HG03558 (cell line): Measurements from ENCODE around the gene ELFN1.

Experiments
- ATAC-seq: cut with Tn5 transposase; IDR thresholded peaks from one replicate; pipeline ENCODE4 v1.9.1; 2021; ENCODE audit warnings: moderate number of reproducible peaks; ENCODE audit not compliant: unreplicated experiment; ENCODE audit errors: extremely low read depth

The ELFN1 gene

DNA sequence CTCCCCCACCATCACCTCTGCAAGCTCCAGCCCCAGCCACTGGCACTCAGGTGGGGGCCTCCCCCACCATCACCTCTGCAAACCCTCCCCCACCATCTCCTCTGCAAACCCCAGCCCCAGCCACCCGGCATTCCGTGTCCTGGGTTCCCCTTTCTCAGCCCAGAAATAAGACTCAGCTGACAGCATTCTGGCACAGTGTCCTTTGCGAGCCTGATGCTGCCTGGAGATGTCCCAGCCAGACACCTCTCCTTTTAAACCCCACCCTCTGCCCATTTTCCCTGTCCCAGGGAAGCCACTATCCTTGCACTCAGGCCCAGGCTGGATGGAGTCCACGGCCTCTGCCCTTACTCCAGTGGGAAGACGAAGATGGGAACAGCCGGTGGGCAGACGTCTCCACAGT, 49.8 kb downstream of the ELFN1 start:
- ATAC-seq = no peak

DNA sequence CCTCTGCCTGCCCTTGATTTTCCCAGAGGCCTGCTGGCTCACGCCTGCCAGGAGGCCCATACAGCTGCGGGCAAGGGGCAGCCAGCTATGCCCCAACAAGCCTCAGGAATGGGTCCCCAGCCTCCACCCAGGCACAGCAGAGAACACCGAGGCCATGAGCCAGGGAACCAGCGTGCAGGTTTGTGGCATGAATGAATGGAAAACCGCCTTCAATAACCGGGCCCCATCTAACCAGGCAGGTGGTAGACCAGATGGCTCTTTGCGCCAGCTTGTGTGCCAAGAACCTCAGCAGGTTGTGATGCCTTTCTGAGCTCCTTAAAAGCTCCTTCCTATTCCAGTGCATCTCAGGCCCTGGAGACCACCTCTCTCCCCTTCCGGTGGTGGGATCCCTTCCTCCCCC, 50.2 kb downstream of the ELFN1 start:
- no peak for ATAC-seq

DNA sequence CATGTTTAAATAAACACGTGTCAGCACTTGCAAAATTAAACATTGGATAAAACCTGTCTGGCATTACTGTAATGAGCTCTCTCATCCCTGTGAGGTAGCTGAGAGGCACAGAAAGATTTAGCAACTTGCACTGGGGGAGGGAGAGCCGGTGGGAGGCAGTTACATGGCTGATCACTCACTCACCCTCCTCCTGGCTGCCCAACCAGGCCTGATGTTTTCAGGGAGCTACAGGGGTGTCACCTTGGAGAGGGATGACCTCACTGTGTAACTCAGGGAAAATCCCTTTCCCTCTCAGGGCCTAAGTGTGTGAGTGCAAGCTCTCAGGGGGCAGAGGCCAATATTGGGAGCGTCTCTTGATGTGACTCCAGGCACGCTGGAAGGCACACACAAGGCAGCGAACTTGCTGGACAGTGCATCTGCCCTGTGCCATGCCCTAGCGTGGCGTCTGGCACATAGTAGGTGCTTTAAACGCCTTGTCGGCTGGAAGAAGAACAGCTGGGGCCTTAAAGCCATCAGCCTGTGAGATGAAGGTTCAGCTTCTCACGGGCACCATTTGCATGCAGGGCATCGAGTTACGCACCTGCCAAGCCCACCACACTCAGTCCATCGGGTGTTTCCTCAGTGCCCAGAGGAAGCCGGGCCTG, 51.1 kb downstream of the ELFN1 start:
- ATAC-seq = no peak

DNA sequence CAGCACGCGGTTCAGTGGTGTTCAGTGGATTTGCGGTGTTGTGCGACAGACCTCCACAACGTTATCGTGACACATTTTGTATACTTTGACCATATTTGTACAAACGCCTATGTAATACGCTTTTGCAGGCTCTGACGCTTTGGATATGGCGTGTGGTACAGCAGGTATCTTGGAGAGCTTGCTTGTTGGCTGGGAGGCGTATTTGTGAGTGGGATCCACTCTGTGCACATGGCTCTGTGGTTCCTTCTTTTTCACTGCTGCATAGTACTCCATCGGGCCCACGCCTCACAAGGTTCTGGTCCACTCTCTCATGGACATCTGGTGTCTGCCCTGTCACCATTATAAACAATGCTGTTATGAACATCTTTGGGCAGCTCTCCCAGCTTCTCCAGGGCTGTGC, 53.2 kb downstream of the ELFN1 start:
- ATAC-seq = no peak

DNA sequence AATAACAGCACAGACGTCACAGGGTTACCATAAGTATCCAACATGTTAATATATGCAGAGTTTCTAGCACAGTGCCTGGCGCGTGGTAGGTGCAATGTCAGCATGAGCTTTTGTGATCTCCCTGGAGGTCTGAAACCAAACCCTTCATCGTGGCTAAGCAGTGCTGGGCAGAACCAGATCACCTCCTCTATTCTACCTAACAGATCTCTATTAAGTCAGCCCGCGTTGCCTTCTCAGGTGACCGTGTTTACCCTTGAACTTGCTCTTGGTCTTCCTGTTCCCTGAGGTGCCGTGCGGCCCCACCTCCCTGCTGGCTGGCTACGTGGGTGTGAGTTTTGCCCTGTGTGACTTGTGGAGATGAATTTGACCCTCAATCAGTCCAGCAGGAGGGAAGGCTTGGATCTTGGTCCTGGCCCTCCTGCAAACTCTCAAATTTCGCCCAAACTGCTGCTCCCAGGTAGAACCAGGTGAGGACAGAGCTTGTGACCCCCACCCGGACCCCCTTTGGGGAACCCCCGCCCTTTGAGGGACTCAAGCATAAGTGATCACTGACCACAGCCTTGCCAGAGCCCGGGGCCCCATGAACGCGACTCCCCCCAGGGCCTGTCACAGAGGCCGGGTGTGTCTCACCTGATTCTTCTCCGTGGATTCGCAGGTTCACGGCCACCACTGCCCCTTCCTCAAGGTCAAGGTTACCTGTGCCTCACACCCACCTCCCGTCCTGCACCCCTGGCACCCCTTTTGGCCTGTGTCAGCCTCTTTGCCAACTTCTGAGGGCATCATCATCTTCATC, 54.2 kb downstream of the ELFN1 start:
- no peak for ATAC-seq

DNA sequence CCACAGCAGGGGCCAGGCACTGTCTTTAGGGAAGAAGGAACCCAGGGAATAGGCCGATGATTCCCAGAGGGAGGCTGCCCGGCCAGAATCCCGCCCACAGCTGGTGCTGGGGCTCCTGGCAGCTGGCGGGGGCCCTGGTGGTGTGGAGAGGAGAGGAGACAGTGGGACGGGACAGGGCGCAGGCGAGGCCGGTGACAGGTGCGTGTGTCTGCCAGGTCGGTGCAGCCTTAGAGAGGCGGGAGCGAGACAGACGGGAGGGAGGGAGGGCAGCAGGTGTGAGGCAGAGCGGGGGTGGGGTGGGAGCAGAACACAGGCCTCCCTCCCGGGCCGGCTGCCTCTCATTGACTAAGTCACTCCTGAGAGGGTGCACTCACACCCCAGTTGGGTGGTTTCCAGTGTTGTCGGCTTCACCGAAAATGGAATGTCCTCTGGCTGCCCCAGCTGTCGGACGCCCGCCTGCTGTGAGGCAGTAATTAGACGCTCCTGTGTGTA, 55.2 kb downstream of the ELFN1 start:
- ATAC-seq = no peak

DNA sequence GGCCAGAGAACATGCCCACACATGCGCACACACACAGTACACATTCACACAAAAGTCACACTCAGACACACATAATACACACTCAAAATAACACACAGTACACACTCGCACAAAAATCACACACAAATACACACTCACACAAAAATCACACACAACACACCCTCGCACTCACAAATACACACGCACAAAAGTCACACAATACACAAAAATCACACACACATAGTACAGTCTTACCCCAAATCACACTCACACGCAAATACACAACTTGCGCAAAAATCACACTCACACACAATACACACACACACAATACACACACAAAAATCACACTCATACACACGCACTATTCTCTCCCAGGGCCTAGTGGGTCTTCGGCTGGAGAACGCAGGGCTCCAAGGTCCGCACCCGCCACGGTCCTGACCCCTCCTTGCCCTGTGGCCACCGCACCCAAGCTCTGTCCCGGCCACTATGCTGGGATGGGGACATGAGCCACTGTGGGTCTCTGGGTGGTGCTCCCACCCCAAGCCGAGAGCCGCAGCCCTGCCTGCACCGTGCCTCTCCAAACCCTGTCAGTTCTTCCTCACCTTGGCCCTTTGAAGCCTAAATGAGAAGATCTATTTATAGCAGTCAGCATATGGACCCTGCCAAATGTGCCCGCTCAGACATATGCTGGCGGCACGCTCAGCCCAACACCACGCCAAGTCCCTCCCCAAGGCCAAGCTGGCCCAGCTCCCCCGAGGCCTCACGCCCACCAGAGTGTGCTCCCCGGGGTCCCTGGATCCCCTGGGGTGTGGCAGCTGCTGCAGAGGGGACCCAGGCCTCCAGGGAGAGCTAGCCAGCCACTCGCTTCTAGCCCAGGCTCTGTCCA, 55.9 kb downstream of the ELFN1 start:
- no peak for ATAC-seq

DNA sequence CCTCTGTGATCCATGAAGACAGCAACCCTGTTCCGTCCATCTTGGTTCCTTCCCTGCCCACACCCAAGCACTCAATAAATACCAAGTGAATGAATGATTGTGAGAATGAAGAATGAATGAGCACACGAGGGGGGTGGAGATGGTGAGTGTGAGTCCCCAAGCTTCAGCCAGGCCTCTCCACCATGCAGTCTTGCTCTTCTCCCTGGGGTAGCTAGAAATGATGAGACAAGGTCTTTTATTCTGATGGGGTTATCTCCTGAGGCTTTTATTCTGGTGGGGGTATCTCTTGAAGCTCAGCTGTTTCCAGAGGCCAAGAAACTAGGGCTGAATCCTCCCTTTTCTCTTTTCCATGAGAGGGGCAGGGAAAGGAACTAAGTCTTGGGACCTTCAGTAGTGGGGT, 57.0 kb downstream of the ELFN1 start:
- no peak for ATAC-seq

DNA sequence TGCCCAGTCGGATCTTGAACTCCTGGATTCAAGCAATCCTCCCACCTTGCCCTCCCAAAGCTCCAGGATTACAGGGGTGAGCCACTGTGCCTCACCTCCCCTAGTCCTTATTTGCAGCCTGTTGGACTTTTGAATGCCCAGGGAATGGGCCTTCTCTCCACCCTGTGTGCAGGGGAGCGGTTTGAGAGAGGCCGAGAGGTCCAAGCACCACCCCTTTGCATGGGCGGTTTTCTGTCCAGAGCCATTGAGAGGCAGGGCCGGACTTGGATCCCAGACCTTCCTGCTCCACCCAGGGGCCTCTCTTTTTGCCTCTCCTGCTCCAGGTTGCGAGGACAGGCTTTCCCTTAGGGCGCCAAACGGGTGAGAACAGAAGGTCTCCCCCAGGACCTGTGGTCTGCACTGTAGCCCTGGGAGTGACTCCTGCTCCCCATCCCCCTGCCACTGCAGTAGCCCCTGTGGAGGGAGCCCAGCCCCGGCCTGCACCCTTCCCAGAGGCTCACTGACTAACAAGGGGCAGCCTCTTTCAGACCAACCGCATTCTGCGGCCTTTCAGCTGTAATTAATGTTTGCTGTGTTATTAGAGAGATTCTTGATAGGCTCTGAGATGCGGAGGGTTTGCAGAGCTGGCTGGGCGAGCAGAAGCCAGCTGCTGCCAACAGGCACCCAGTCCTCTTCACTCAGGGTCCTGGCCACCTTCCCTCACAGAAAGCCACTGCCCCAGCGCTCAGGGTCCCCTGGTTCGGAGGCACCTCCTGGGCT, 57.9 kb downstream of the ELFN1 start:
- ATAC-seq = no peak

DNA sequence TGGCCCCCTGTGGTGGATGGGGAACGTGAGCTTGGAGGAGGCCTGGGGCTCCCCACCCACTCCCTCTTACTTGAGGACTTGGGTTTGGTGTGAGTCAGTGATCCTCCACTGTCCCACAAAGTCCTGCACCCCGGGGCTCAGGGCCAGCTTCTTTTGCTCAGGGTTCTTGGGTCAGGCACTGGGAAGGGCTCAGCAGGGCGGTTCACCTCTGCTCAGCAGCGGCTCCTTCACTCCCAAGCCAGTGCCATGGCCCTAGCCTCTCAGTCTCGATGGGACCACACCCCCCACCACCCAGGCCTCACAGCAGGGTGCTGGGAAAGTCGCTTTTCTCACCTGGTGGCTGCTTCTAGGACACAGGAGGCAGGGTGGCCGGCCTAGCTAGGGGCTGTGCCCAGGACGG, 59.1 kb downstream of the ELFN1 start:
- no peak for ATAC-seq

DNA sequence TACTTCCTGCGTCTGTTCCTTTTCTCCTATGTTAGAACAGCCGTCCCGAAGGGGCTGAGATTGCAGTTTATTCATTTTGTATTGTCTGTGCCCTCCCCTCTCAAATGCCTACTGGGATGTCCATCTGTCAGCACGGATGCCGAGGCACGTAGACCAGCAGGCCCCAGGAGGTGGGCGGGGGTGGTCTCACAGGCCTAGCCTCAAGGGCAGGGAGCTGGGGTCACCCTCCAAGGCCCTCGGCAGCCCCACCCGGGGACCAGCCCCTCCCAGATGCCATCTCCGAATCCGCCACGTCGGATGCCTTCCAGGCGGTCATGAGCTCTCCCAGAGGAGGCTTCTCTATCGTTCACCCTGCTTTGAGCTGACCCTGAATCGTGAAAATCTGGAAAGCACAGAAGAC, 59.7 kb downstream of the ELFN1 start:
- no peak for ATAC-seq

DNA sequence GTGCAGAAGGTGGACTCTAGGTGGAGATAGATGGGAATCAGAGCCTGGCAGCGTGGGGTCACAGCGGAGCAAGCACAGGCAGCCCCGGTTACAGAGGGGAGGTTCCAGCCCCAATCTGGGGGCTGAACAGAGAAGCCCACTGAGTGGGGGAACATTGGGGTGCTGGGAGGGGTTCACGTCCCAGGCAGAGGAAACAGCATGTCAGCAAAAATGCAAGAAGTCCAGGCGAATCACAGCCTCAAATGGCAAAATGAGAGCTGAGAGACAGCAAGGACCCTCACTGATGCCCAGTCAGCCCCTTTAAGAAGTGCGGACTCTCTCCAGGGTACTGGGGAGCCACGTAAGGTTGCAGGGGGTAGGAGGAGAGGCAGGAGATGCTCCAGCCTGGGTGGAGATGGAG, 62.0 kb downstream of the ELFN1 start:
- no peak for ATAC-seq

DNA sequence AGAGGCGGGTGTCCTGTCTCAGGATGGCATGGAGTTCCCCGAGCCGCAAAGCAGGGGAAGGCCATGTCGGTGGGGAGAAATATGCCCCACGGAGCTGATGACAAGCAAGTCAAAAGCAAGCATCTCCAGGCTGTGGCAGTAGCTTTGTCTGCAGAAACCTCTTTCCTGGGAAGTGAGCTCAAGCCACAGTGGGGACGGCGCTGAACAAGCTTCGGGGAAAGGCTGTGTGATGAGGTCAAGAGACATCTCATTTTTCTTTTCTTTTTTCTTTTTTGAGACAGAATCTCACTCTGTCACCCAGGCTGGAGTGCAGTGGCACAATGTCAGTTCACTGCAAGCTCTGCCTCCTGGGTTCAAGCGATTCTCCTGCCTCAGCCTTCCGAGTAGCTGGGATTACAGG, 62.6 kb downstream of the ELFN1 start:
- ATAC-seq = no peak

DNA sequence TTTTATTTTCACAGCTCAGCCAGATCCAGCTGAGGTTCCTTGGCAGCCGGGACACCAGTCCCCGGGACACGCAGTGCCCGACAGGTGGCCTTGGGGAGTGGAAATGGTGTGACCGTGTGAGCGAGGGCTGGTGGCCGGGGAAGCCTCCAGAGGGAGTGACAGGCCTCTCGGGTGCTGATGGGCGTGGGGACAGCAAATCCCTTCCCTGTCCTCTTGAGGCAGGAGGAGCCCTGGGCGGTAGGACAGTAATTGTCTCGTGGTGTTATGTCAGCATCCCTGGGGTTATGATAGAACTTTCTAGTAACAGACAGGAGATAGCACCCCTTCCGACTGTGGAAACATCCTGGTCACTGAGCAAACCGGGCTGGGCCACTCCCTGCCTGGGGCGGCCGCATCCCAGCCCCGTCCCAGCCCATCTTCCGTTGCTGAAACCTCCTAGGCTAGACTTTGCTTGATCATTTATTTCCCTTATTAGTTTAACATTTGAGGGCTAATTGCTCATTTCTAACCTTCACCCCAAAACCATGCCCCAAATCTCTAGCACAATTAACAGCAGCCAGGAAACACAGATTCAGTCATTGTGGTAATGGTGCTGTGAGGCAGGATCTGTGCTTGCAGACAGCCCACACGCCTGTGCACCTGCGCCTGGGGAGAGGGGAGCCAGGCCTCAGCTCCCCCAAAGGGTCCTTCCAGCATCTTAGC, 63.3 kb downstream of the ELFN1 start:
- ATAC-seq = no peak

DNA sequence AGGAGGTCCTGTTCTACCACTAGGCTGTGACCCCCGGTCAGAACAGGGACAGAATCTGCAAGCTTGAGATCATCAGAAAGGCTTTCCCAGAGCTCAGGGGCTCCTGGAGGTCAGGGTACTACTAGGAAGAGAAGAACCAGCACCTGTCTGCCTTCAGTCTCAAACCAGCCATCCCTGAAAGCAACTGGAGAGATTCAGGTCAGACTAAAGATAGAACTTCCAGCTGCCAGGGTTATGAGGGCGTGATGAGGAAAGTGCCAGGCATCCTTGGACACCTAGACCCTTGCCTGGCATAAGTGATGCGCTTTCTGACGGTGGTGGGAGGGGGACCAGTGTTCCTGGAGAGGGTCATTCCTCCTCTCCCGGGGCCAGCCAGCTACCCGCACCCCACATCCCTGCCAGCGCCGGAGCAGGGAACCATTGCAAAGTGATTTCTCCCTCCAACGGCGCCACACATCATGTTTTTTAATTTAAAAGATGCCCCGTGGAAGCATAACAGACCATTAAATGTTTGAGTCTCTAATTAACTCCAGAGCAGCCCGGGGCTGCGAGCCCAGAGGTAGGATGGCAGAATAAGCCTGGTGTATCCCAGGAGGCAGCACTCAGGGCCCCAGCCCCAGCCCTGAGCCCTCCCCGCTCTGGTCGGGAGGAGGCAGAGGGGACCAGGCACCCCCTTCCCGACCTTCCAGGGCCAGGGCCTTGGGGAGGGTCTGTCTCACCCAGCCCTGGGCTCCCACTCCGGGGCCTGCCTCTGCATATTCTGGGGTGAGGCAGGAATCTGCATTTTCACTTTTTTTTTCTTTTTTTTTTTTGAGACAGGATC, 64.0 kb downstream of the ELFN1 start:
- no peak for ATAC-seq

DNA sequence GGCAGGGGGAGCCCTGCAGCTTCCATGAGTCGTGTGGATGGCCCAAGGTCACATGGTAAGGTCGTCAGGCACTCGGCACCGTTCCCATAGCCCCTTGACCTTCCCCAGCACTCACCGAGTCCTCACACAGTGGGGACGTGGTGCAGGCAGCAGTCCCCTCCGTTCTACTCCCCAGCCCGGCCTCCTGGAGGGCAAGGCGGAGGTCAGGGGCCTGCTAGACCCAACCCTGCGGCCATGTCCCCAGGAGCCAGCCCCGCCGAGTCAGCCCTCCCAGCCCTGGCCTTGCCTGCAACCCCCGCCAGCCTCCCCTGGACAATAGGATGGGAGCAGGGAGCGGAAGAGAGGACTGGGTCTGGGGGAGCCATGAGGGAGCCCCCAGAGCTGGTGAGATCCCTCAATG, 65.2 kb downstream of the ELFN1 start:
- no peak for ATAC-seq

DNA sequence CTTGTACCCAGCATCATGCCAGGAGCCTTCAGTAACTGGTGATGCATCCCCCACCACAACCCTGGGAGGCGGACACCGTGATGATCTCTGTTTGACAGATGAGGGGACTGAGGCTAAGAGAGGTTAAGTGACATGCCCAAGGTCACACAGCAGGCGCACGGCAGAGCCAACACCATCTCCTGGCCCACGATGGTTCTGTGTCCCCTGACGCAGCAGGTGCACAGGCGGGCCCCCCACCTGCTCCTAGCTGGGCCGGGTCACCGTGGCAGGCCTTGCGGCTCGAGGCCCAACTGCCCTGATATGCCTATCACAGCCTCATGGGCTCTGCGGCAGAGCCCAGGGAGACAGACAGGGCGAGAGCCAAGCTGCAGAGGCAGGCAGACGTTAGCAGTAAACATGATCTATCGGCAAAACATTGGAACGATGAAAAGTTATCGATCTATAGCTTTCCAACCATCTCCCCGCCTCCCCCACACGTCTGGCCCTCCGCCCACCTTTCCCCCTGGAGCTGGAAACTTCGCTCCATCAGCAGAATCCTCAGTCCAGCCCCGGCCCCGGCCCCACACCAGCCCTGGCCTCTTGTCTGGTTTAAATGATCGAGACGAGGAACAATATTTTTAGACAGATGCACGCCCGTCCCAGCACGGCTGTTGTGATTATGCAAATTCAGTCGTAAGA, 65.9 kb downstream of the ELFN1 start:
- no peak for ATAC-seq

DNA sequence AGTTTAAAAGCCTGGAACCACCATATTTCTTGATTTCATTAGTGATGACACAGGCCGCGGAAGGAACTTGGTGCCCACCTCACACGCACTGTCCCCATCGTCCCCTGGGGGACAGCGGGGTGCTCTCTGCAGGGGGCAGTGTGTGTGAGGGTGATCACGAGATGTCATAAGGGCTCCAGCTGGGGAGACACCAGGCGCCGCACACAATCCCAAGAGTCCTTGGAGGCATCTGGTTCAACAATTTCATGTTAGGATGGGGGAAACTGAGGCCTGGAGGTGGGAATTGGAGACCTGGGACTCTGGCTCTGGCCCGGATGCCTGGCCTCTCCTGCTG, 66.4 kb downstream of the ELFN1 start:
- ATAC-seq = no peak
